HG03378 (cell line): Measurements from ENCODE around the gene SAMD4A.
"Not testable (repeated sequence)": the region's sequence is repeated elsewhere in the genome, so short reads cannot be mapped to it uniquely, and the experiment has no call there.

Experiments
- ATAC-seq: cut with Tn5 transposase; IDR thresholded peaks from one replicate; pipeline ENCODE4 v1.9.1; 2021; ENCODE audit warnings: mild to moderate bottlenecking, moderate library complexity; ENCODE audit not compliant: unreplicated experiment

SAMD4A gene

GRCh38 chr14:54591866-54592265 lies 24.9 kb downstream of the SAMD4A start:
- no peak for ATAC-seq

- ATAC-seq, result no peak
Measured at GRCh38 chr14:54593860-54594259, 26.9 kb downstream of the SAMD4A start.

- no peak for ATAC-seq
Measured at GRCh38 chr14:54594537-54594936, 27.6 kb downstream of the SAMD4A start.

GRCh38 chr14:54597795-54598443 lies 31.0 kb downstream of the SAMD4A start:
- no peak for ATAC-seq

- ATAC-seq, result no peak
Measured at GRCh38 chr14:54599966-54600716, 33.2 kb downstream of the SAMD4A start.

- ATAC-seq, result no peak
Measured at GRCh38 chr14:54600717-54601109, 33.8 kb downstream of the SAMD4A start.

- no peak for ATAC-seq
Measured at GRCh38 chr14:54603362-54603761, 36.4 kb downstream of the SAMD4A start.

- ATAC-seq, result no peak
Measured at GRCh38 chr14:54606178-54606577, 39.2 kb downstream of the SAMD4A start.

GRCh38 chr14:54606631-54607133 lies 39.8 kb downstream of the SAMD4A start:
- ATAC-seq, result no peak

- ATAC-seq, result no peak
Measured at GRCh38 chr14:54609576-54609975, 42.6 kb downstream of the SAMD4A start.

GRCh38 chr14:54610051-54610977 lies 43.4 kb downstream of the SAMD4A start:
- no peak for ATAC-seq

- ATAC-seq, result no peak
Measured at GRCh38 chr14:54614296-54614695, 47.4 kb downstream of the SAMD4A start.

GRCh38 chr14:54617467-54617866 lies 50.5 kb downstream of the SAMD4A start:
- no peak for ATAC-seq

- ATAC-seq, result no peak
Measured at GRCh38 chr14:54621686-54622085, 54.8 kb downstream of the SAMD4A start.

- peak; percentile 89 for ATAC-seq
Measured at GRCh38 chr14:54622192-54622958, 55.4 kb downstream of the SAMD4A start.

- ATAC-seq, result no peak
Measured at GRCh38 chr14:54623279-54624004, 56.5 kb downstream of the SAMD4A start.

- ATAC-seq, result not testable (repeated sequence)
Measured at GRCh38 chr14:54624005-54624358, 57.1 kb downstream of the SAMD4A start.

GRCh38 chr14:54625112-54625511 lies 58.2 kb downstream of the SAMD4A start:
- no peak for ATAC-seq

GRCh38 chr14:54627219-54627539 lies 60.3 kb downstream of the SAMD4A start:
- no peak for ATAC-seq
